Measurements from ENCODE around the gene NEK6.

GRCh38 chr9:124359426-124359825 lies 101.7 kb downstream of the NEK6 start:
- TF ChIP-seq CTCF (IDR thresholded peaks at IDR 0.05) (no peak), POLR2A (IDR thresholded peaks at IDR 0.05) (no peak)

All from testis (tissue), 2 donors.